ENCODE measurements around the gene GTF2IRD1.

The GTF2IRD1 gene

DNA sequence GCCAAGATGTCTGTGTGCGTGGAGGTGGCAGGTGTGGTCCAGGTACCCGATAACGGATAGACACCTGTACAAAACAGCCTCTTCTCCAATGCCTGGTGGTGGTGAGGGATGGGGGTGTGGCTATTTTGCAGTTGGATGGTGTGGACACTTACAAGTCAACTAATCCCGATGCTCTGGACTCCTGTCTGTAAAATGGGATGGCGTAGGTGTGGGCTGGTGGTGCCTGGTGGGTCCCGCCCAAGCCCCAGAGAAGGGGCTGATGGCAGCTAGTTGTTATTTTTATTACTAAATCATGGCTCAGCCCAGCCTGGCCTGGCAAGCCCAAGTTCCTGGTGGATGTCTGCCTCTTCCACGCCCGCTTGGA is 22.3 kb downstream of the GTF2IRD1 start:
- H3K9ac ChIP-seq (ENCODE audit: low read length): no peak overlapping the region
- H3K27me3 ChIP-seq (ENCODE audit: control insufficient read depth, insufficient read depth, low read length): no peaks in the 10 kb centered on the region
- H3K36me3 ChIP-seq (ENCODE audit: control insufficient read depth, insufficient read depth, low read length): no peaks in the 10 kb centered on the region
- peaks cover 62% of the 10 kb centered on the region for H3K4me1 ChIP-seq (ENCODE audit: control insufficient read depth, insufficient read depth, low read length)
- H3K4me3 ChIP-seq (ENCODE audit: low read length): no peak overlapping the region
- no peaks in the 10 kb centered on the region for H3K9me3 ChIP-seq (ENCODE audit: control insufficient read depth, low read length)

GRCh38 chr7:74476626-74477025 is 22.9 kb downstream of the GTF2IRD1 start:
- H3K36me3 ChIP-seq (ENCODE audit: control insufficient read depth, insufficient read depth, low read length): no peaks in the 10 kb centered on the region
- H3K4me1 ChIP-seq (ENCODE audit: control insufficient read depth, insufficient read depth, low read length): peaks cover 66% of the 10 kb centered on the region
- H3K9ac ChIP-seq (ENCODE audit: low read length): no peak overlapping the region
- no peaks in the 10 kb centered on the region for H3K9me3 ChIP-seq (ENCODE audit: control insufficient read depth, low read length)
- H3K27me3 ChIP-seq (ENCODE audit: control insufficient read depth, insufficient read depth, low read length): no peaks in the 10 kb centered on the region
- H3K4me3 ChIP-seq (ENCODE audit: low read length): no peak overlapping the region

GRCh38 chr7:74478671-74479065 is 25.0 kb downstream of the GTF2IRD1 start:
- no peak overlapping the region for H3K9ac ChIP-seq (ENCODE audit: low read length)

GRCh38 chr7:74479066-74479781 is 25.5 kb downstream of the GTF2IRD1 start:
- peaks cover 69% of the 10 kb centered on the region for H3K4me1 ChIP-seq (ENCODE audit: control insufficient read depth, insufficient read depth, low read length)

More at GRCh38 chr7:74478671-74479065, 25.0 kb downstream of the GTF2IRD1 start:
- Histone ChIP-seq H3K4me3 (ENCODE audit: low read length) (no peak overlapping the region), H3K9me3 (ENCODE audit: control insufficient read depth, low read length) (no peaks in the 10 kb centered on the region), H3K36me3 (ENCODE audit: control insufficient read depth, insufficient read depth, low read length) (no peaks in the 10 kb centered on the region), H3K27me3 (ENCODE audit: control insufficient read depth, insufficient read depth, low read length) (no peaks in the 10 kb centered on the region), H3K4me1 (ENCODE audit: control insufficient read depth, insufficient read depth, low read length) (peaks cover 69% of the 10 kb centered on the region)

DNA sequence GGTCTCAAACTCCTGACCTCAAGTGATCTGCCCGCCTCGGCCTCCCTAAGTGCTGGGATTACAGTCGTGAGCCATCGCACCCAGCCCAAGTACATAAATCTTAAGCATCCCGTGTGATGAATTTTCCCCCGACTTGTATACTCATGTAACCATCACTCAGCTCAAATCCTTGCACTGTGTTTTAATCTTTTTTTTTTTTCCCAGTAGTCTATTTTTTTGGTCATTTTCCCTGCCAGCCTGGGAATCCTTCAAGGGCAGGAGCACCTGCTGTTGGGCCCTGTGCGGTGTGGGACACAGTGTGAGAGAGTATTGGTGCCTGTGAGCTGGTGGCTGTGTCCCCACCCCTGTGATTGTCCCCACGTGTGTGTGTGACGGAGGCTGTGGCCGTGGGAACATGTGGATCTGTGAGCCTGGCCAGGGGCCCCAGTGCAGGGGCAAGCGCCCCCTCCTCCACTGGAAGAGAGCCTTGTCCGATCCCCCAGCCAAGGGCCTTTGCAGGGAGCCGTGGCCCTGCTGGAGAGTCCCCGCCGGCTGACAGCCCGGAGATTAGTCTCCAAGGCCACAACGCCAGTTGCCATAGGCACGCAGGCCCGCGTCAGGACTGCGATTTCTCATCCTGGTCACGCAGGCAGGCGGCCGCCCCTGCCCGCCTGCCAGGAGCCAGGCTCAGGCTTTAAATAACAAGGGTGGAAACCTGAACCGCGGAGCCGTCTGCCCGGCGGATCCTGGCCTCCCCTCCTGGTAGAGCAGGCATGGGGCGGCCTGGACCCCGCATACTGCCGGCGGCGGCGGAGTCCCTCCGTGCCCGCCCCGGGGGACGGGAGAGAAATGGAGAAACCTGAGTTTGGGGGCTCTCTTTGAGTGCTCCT is 26.5 kb downstream of the GTF2IRD1 start:
- Histone ChIP-seq H3K4me3 (ENCODE audit: low read length) (peak overlapping the region; percentile 50), H3K9me3 (ENCODE audit: control insufficient read depth, low read length) (no peaks in the 10 kb centered on the region), H3K36me3 (ENCODE audit: control insufficient read depth, insufficient read depth, low read length) (no peaks in the 10 kb centered on the region), H3K4me1 (ENCODE audit: control insufficient read depth, insufficient read depth, low read length) (peaks cover 64% of the 10 kb centered on the region), H3K27me3 (ENCODE audit: control insufficient read depth, insufficient read depth, low read length) (no peaks in the 10 kb centered on the region), H3K9ac (ENCODE audit: low read length) (peak overlapping the region; percentile 76)

More at GRCh38 chr7:74479066-74479781, 25.5 kb downstream of the GTF2IRD1 start:
- no peaks in the 10 kb centered on the region for H3K36me3 ChIP-seq (ENCODE audit: control insufficient read depth, insufficient read depth, low read length)
- peak overlapping the region; percentile 76 for H3K9ac ChIP-seq (ENCODE audit: low read length)
- H3K9me3 ChIP-seq (ENCODE audit: control insufficient read depth, low read length): no peaks in the 10 kb centered on the region
- no peaks in the 10 kb centered on the region for H3K27me3 ChIP-seq (ENCODE audit: control insufficient read depth, insufficient read depth, low read length)
- H3K4me3 ChIP-seq (ENCODE audit: low read length): no peak overlapping the region

- H3K27me3 ChIP-seq (ENCODE audit: control insufficient read depth, insufficient read depth, low read length): no peaks in the 10 kb centered on the region
- peak overlapping the region; percentile 76 for H3K9ac ChIP-seq (ENCODE audit: low read length)
- H3K36me3 ChIP-seq (ENCODE audit: control insufficient read depth, insufficient read depth, low read length): no peaks in the 10 kb centered on the region
- H3K4me1 ChIP-seq (ENCODE audit: control insufficient read depth, insufficient read depth, low read length): peaks cover 57% of the 10 kb centered on the region
- H3K9me3 ChIP-seq (ENCODE audit: control insufficient read depth, low read length): no peaks in the 10 kb centered on the region
- peak overlapping the region; percentile 50 for H3K4me3 ChIP-seq (ENCODE audit: low read length)
Measured at GRCh38 chr7:74480861-74481417, 27.2 kb downstream of the GTF2IRD1 start.

- H3K27me3 ChIP-seq (ENCODE audit: control insufficient read depth, insufficient read depth, low read length): no peaks in the 10 kb centered on the region
- no peaks in the 10 kb centered on the region for H3K36me3 ChIP-seq (ENCODE audit: control insufficient read depth, insufficient read depth, low read length)
- H3K9me3 ChIP-seq (ENCODE audit: control insufficient read depth, low read length): no peaks in the 10 kb centered on the region
- peaks cover 55% of the 10 kb centered on the region for H3K4me1 ChIP-seq (ENCODE audit: control insufficient read depth, insufficient read depth, low read length)
- H3K4me3 ChIP-seq (ENCODE audit: low read length): no peak overlapping the region
- H3K9ac ChIP-seq (ENCODE audit: low read length): peak overlapping the region; percentile 76
Measured at GRCh38 chr7:74481458-74482196, 27.9 kb downstream of the GTF2IRD1 start.

DNA sequence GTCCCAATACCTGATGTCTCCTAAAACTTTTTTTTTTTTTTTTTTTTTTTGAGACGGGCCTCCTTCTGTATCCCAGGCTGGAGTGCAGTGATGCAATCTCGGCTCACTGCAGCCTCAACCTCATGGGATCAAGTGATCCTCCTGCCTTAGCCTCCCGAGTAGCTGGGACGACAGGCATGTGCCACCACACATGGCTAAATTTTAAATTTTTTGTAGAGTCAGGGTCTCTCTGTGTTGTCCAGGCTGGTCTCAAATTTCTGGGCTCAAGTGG is 28.4 kb downstream of the GTF2IRD1 start:
- Histone ChIP-seq H3K4me3 (ENCODE audit: low read length) (no peak overlapping the region), H3K9ac (ENCODE audit: low read length) (no peak overlapping the region), H3K4me1 (ENCODE audit: control insufficient read depth, insufficient read depth, low read length) (peaks cover 50% of the 10 kb centered on the region), H3K27me3 (ENCODE audit: control insufficient read depth, insufficient read depth, low read length) (no peaks in the 10 kb centered on the region), H3K36me3 (ENCODE audit: control insufficient read depth, insufficient read depth, low read length) (no peaks in the 10 kb centered on the region), H3K9me3 (ENCODE audit: control insufficient read depth, low read length) (no peaks in the 10 kb centered on the region)

DNA sequence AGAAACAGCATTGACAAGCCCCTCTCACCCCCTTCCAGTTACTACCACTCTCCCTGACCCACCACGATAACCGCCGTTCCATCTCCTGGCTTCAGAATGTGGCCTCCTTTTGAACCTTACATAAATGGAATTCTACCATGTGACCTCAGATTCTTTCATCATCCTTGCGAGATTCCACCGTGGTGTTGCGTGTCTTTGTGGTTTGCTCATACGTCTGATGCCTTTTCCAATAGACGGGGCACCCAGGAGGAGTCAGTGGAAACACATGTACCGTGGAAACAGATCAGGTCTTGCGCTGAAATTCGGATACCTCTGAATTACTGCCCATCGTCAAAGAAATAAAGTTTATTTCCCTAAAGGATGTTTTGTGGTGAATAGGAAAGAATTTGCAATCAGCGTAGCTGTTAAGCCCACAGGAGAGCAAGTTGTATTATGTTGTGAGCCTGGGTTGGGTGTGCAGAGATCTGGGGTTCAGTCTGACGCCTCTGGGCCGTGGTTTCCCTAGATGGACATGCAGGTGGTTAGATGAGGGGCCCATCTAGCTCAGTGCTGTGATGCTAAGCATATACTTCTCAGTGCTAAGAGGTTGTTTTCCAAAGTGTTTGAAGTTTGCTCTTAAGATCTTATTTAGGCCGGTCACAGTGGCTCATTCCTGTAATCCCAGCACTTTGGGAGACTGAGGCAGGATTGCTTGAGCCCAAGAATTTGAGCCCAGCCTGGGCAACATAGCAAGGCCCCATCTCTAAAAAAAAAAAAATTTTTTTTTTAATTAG is 29.1 kb downstream of the GTF2IRD1 start:
- H3K9me3 ChIP-seq (ENCODE audit: control insufficient read depth, low read length): no peaks in the 10 kb centered on the region
- peaks cover 43% of the 10 kb centered on the region for H3K4me1 ChIP-seq (ENCODE audit: control insufficient read depth, insufficient read depth, low read length)
- no peaks in the 10 kb centered on the region for H3K36me3 ChIP-seq (ENCODE audit: control insufficient read depth, insufficient read depth, low read length)
- no peaks in the 10 kb centered on the region for H3K27me3 ChIP-seq (ENCODE audit: control insufficient read depth, insufficient read depth, low read length)
- no peak overlapping the region for H3K4me3 ChIP-seq (ENCODE audit: low read length)
- H3K9ac ChIP-seq (ENCODE audit: low read length): no peak overlapping the region

- peaks cover 35% of the 10 kb centered on the region for H3K4me1 ChIP-seq (ENCODE audit: control insufficient read depth, insufficient read depth, low read length)
- H3K36me3 ChIP-seq (ENCODE audit: control insufficient read depth, insufficient read depth, low read length): no peaks in the 10 kb centered on the region
- H3K4me3 ChIP-seq (ENCODE audit: low read length): no peak overlapping the region
- no peaks in the 10 kb centered on the region for H3K27me3 ChIP-seq (ENCODE audit: control insufficient read depth, insufficient read depth, low read length)
- H3K9me3 ChIP-seq (ENCODE audit: control insufficient read depth, low read length): no peaks in the 10 kb centered on the region
- peak overlapping the region; percentile 34 for H3K9ac ChIP-seq (ENCODE audit: low read length)
Measured at GRCh38 chr7:74483402-74484336, 30.0 kb downstream of the GTF2IRD1 start.

Data from mucosa of stomach (tissue), 1 donor.